Activated CD4-positive, alpha-beta T cell treated with anti-CD3 and anti-CD28 coated beads for 1 hour (primary cell): ENCODE data around the gene ATP7B.
"Not testable (repeated sequence)": the region's sequence is repeated elsewhere in the genome, so short reads cannot be mapped to it uniquely, and the experiment has no call there.

Experiments used
- DNase-seq: peaks from one replicate; pipeline ENCODE4 v3.0.0-alpha.2; 2020

Gene ATP7B

GRCh38 chr13:52005841-52006522 is 5.3 kb downstream of the ATP7B start:
- DNase-seq = no peak

GRCh38 chr13:52004511-52005170 is 6.6 kb downstream of the ATP7B start:
- DNase-seq = no peak

- no peak for DNase-seq
These were observed 7.7 kb downstream of the ATP7B start for GRCh38 chr13:52003541-52003940.

GRCh38 chr13:52002361-52002760 is 8.9 kb downstream of the ATP7B start:
- no peak for DNase-seq

GRCh38 chr13:52001120-52001731 is 10.0 kb downstream of the ATP7B start:
- no peak for DNase-seq

GRCh38 chr13:51999921-52000320 is 11.3 kb downstream of the ATP7B start:
- no peak for DNase-seq

- DNase-seq = no peak
These were observed 11.7 kb downstream of the ATP7B start for GRCh38 chr13:51999510-51999911.

GRCh38 chr13:51998723-51999509 is 12.3 kb downstream of the ATP7B start:
- no peak for DNase-seq

GRCh38 chr13:51997641-51998330 is 13.5 kb downstream of the ATP7B start:
- no peak for DNase-seq

- DNase-seq = no peak
These were observed 14.1 kb downstream of the ATP7B start for GRCh38 chr13:51997186-51997585.

GRCh38 chr13:51996641-51997040 is 14.6 kb downstream of the ATP7B start:
- no peak for DNase-seq

- no peak for DNase-seq
These were observed 15.3 kb downstream of the ATP7B start for GRCh38 chr13:51995677-51996551.

- DNase-seq = no peak
These were observed 17.5 kb downstream of the ATP7B start for GRCh38 chr13:51993713-51994112.

- DNase-seq = no peak
These were observed 22.1 kb downstream of the ATP7B start for GRCh38 chr13:51988988-51989618.

GRCh38 chr13:51984904-51985303 is 26.3 kb downstream of the ATP7B start:
- DNase-seq = not testable (repeated sequence)

- not testable (repeated sequence) for DNase-seq
These were observed 28.0 kb downstream of the ATP7B start for GRCh38 chr13:51983292-51983691.

GRCh38 chr13:51981355-51981754 is 29.9 kb downstream of the ATP7B start:
- no peak for DNase-seq

- DNase-seq = no peak
These were observed 30.3 kb downstream of the ATP7B start for GRCh38 chr13:51980908-51981307.

GRCh38 chr13:51978796-51979556 is 32.3 kb downstream of the ATP7B start:
- DNase-seq = no peak

- no peak for DNase-seq
These were observed 33.6 kb downstream of the ATP7B start for GRCh38 chr13:51977625-51978024.
